HepG2 (cell line): ENCODE measurements around the gene CD248. TPM values are rescaled to one million over a fixed set of nuclear protein-coding genes. Genes with fewer than 3 reads are reported as not detected.

Experiments used
- CBX1 ChIP-seq: IDR thresholded peaks from one replicate; pipeline ENCODE4 v1.6.1; 2016; ENCODE audit warnings: antibody characterized with exemption, low read depth
- GTF3A ChIP-seq: sonication (generic); formaldehyde crosslinking; conservative IDR thresholded peaks from 2 replicates; pipeline ENCODE4 v1.4.0; 2020; ENCODE audit warnings: mild to moderate bottlenecking, missing genetic modification reagents
- KAT7 ChIP-seq: IDR thresholded peaks from 2 replicates; pipeline ENCODE4 v1.6.1; 2018; ENCODE audit warnings: borderline replicate concordance, missing compliant biosample characterization
- KLF11 ChIP-seq: IDR thresholded peaks from 2 replicates; pipeline ENCODE4 v1.6.1; 2016; ENCODE audit warnings: missing compliant biosample characterization
- MED1 ChIP-seq: sonication (generic); formaldehyde crosslinking; IDR thresholded peaks from 2 replicates; pipeline ENCODE4 v1.4.0; 2020; ENCODE audit warnings: missing genetic modification reagents
- ONECUT2 ChIP-seq: sonication (generic); formaldehyde crosslinking; IDR thresholded peaks from 2 replicates; pipeline ENCODE4 v1.4.0; 2020; ENCODE audit warnings: missing genetic modification reagents
- PRPF4 ChIP-seq: fragments of 200-400 bp; formaldehyde crosslinking; IDR thresholded peaks from 2 replicates; pipeline ENCODE4 v1.6.1; 2016; ENCODE audit warnings: low read length, low read depth; ENCODE audit not compliant: poor library complexity, severe bottlenecking
- RARA ChIP-seq: IDR thresholded peaks from 2 replicates; pipeline ENCODE4 v1.6.1; 2016; ENCODE audit warnings: missing genetic modification reagents, missing compliant biosample characterization
- RFX3 ChIP-seq: IDR thresholded peaks from 2 replicates; pipeline ENCODE4 v1.6.1; 2016; ENCODE audit warnings: missing biosample characterization, missing genetic modification reagents
- TBX2 ChIP-seq: sonication (generic); formaldehyde crosslinking; IDR thresholded peaks from 2 replicates; pipeline ENCODE4 v1.5.0; 2020; ENCODE audit warnings: missing genetic modification reagents, mild to moderate bottlenecking, borderline replicate concordance
- TOPORS ChIP-seq: sonication (generic); formaldehyde crosslinking; IDR thresholded peaks from 2 replicates; pipeline ENCODE4 v1.8.0; 2023; ENCODE audit warnings: mild to moderate bottlenecking, missing genetic modification reagents
- ZNF205 ChIP-seq: IDR thresholded peaks from 2 replicates; pipeline ENCODE4 v1.6.1; 2018; ENCODE audit warnings: missing biosample characterization, missing genetic modification reagents
- ZNF558 ChIP-seq: sonication (generic); formaldehyde crosslinking; IDR thresholded peaks from 2 replicates; pipeline ENCODE4 v1.9.0; 2022; ENCODE audit warnings: mild to moderate bottlenecking, missing genetic modification reagents, borderline replicate concordance
- ZNF883 ChIP-seq: sonication (generic); formaldehyde crosslinking; IDR thresholded peaks from 2 replicates; pipeline ENCODE4 v1.5.1; 2020; ENCODE audit warnings: mild to moderate bottlenecking, missing genetic modification reagents; ENCODE audit errors: not compliant biosample characterization
- ZSCAN30 ChIP-seq: sonication (generic); formaldehyde crosslinking; IDR thresholded peaks from 2 replicates; pipeline ENCODE4 v1.5.0; 2020; ENCODE audit warnings: mild to moderate bottlenecking, missing genetic modification reagents
- polyA plus RNA-seq, 8 experiments: library from polyadenylated mRNA; depleted of rRNA in 3 of 8; stranded (reverse) in 7 of 8; unstranded in 1 of 8; fragments of >200 nt; fragmentation: Illumina TruSeq in 4 of 8; extraction: Trizol in 4 of 8; gene quantifications; 2 replicates each; pipeline versions ENCODE4 v1.2.1 to v1.2.3, GENCODE V29; 2011 to 2016; ENCODE audit warnings: low read depth in 4 of 8, missing spikeins in 1 of 8, mixed read lengths in 1 of 8; ENCODE audit not compliant: insufficient read depth in 1 of 8
- total RNA-seq, 5 experiments: library from RNA; depleted of rRNA; stranded (reverse); fragments of >200 nt; fragmentation: Illumina TruSeq; extraction: Trizol; gene quantifications; 2 replicates each; pipeline ENCODE4 v1.2.3, GENCODE V29; 2016; ENCODE audit warnings: low read depth in 1 of 5
- TF ChIP-seq, protein P1 (sequence below): IDR thresholded peaks from 2 replicates; pipeline ENCODE4 v1.6.1; 2016; ENCODE audit warnings: control low read depth
- TF ChIP-seq, protein P2 (sequence below): sonication (generic); formaldehyde crosslinking; IDR thresholded peaks from 2 replicates; pipeline ENCODE4 v1.4.0; 2020; ENCODE audit warnings: mild to moderate bottlenecking, missing genetic modification reagents
- TF ChIP-seq, protein P3 (sequence below): sonication (generic); formaldehyde crosslinking; IDR thresholded peaks from 2 replicates; pipeline ENCODE4 v1.4.0; 2020; ENCODE audit warnings: missing genetic modification reagents
- TF ChIP-seq, protein P4 (sequence below): IDR thresholded peaks from 2 replicates; pipeline ENCODE4 v1.6.1; 2016; ENCODE audit warnings: missing genetic modification reagents, missing compliant biosample characterization

Gene CD248
- total and polyA plus RNA-seq, 2 of the 13 experiments (the other 11 are each of a cell fraction or from before 2014, with no cell fraction given), result 0.25 to 0.35 TPM

DNA sequence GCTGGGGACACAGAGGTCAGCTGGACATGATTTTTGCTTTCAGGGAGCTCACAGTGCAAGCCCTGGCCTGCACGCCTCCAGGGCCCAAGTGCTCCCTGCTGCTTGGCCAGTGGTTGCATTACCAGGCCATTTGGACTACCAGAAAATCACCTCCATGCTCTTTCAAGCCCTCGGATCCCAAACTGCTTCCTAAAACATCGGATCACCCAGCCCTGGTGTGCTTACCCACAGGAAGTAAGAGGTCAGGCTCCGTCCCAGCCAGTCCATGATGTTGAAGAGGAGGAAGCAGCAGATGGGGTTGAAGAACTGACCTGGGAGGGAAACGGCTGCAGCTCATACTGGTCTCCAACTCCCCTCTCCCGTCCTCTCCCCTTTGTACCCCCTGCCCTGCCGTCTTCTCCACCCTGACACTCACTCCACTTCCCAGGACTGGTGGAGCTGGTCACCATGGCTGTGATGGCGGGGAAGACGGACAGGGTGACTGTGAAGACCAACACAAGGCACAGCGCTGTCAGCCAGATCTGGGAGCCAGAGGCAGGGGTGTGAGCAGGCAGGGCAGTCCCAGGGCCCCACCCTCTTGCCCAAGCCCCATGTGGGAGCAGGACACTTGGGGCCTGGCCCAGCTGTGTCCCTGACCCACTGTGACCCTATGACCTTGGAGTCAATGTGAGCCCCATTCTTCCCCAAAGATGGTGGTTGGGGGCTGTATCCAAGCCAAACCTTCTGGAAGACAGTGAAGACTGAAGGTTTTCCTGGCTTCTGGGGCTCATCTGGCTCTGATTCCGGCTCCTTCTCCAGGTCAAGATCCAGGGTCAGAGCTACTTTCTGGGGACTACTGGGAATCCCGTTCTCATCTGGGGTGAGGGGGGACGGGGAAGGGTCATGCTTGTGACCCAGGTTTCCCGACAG, 49.1 kb upstream of the CD248 start (continued):
- TF ChIP-seq, protein P1, sequence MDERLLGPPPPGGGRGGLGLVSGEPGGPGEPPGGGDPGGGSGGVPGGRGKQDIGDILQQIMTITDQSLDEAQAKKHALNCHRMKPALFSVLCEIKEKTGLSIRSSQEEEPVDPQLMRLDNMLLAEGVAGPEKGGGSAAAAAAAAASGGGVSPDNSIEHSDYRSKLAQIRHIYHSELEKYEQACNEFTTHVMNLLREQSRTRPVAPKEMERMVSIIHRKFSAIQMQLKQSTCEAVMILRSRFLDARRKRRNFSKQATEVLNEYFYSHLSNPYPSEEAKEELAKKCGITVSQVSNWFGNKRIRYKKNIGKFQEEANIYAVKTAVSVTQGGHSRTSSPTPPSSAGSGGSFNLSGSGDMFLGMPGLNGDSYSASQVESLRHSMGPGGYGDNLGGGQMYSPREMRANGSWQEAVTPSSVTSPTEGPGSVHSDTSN (CRISPR knock-in tag), result no peak
- 0 out of 2 replicates have a peak, but pooled peaks have one; percentile 19 for TF ChIP-seq TBX2
- no peak for TF ChIP-seq CBX1
- no peak for TF ChIP-seq GTF3A (CRISPR knock-in tag)
- no peak for TF ChIP-seq KAT7 (CRISPR knock-in tag)
- TF ChIP-seq, protein P2, sequence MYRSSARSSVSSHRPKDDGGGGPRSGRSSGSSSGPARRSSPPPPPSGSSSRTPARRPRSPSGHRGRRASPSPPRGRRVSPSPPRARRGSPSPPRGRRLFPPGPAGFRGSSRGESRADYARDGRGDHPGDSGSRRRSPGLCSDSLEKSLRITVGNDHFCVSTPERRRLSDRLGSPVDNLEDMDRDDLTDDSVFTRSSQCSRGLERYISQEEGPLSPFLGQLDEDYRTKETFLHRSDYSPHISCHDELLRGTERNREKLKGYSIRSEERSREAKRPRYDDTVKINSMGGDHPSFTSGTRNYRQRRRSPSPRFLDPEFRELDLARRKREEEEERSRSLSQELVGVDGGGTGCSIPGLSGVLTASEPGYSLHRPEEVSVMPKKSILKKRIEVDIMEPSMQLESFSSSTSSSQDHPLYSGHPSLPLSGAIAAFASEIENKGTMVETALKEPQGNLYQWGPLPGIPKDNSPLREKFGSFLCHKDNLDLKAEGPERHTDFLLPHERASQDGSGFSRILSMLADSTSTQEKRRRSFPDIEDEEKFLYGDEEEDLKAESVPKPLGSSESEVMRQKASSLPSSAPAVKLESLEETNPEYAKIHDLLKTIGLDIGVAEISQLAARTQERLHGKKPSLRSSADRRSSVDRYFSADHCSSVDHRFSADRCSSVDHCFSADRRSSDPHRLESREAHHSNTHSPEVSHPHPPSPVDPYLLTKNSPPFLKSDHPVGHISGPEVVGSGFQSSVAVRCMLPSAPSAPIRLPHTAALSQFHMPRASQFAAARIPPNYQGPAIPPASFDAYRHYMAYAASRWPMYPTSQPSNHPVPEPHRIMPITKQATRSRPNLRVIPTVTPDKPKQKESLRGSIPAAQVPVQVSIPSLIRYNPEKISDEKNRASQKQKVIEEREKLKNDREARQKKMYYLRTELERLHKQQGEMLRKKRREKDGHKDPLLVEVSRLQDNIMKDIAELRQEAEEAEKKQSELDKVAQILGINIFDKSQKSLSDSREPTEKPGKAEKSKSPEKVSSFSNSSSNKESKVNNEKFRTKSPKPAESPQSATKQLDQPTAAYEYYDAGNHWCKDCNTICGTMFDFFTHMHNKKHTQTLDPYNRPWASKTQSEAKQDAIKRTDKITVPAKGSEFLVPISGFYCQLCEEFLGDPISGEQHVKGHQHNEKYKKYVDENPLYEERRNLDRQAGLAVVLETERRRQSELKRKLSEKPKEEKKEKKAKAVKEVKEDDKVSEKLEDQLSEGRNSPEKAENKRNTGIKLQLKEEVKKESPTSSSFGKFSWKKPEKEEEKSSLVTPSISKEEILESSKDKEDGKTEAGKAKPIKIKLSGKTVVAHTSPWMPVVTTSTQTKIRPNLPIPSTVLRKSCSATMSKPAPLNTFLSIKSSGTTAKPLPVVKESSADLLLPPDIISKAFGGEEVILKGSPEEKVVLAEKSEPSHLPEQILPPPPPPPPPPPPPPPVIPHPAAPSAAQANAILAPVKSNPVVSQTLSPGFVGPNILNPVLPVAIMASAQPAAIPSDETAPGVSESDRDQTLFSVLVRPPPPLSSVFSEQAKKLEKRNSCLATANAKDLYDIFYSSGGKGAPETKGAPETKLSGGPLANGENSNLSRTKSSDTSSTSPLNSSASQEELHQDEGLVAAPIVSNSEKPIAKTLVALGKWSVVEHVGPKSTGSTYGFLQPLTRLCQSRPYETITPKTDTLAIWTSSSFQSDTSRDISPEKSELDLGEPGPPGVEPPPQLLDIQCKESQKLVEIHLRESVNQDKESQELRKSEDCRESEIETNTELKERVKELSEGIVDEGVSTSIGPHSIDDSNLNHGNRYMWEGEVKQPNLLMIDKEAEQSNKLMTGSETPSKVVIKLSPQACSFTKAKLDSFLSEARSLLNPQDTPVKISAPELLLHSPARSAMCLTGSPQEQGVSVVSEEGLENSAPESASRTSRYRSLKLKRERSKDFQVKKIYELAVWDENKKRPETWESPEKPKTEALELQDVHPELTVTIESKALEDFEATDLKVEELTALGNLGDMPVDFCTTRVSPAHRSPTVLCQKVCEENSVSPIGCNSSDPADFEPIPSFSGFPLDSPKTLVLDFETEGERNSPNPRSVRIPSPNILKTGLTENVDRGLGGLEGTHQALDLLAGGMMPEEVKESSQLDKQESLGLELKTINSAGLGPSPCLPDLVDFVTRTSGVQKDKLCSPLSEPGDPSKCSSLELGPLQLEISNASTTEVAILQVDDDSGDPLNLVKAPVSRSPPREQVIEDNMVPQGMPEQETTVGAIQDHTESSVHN (CRISPR knock-in tag), result no peak
- TF ChIP-seq RFX3 (CRISPR knock-in tag), result no peak
- no peak for TF ChIP-seq RARA (CRISPR knock-in tag)
- no peak for TF ChIP-seq ZSCAN30 (CRISPR knock-in tag)
- TF ChIP-seq, protein P3, sequence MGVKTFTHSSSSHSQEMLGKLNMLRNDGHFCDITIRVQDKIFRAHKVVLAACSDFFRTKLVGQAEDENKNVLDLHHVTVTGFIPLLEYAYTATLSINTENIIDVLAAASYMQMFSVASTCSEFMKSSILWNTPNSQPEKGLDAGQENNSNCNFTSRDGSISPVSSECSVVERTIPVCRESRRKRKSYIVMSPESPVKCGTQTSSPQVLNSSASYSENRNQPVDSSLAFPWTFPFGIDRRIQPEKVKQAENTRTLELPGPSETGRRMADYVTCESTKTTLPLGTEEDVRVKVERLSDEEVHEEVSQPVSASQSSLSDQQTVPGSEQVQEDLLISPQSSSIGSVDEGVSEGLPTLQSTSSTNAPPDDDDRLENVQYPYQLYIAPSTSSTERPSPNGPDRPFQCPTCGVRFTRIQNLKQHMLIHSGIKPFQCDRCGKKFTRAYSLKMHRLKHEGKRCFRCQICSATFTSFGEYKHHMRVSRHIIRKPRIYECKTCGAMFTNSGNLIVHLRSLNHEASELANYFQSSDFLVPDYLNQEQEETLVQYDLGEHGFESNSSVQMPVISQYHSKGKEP (CRISPR knock-in tag), result no peak
- TF ChIP-seq TOPORS (CRISPR knock-in tag), result no peak
- peak; percentile 17 for TF ChIP-seq ZNF883 (CRISPR knock-in tag)
- no peak for TF ChIP-seq ONECUT2 (CRISPR knock-in tag)
- no peak for TF ChIP-seq ZNF558 (CRISPR knock-in tag)
- no peak for TF ChIP-seq KLF11
- TF ChIP-seq MED1 (CRISPR knock-in tag), result no peak; the same call in 1 of the 2 replicates
- TF ChIP-seq ZNF205 (CRISPR knock-in tag), result no peak
- no peak for TF ChIP-seq PRPF4
- TF ChIP-seq, protein P4, sequence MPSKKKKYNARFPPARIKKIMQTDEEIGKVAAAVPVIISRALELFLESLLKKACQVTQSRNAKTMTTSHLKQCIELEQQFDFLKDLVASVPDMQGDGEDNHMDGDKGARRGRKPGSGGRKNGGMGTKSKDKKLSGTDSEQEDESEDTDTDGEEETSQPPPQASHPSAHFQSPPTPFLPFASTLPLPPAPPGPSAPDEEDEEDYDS (CRISPR knock-in tag), result no peak
